Liver (tissue), 9 donors: ENCODE results near the gene SMOC2. TPM values are rescaled to one million over a fixed set of nuclear protein-coding genes. Genes with fewer than 3 reads are reported as not detected.

Source experiments
- DNase-seq: peaks from one replicate; pipeline ENCODE4 v3.0.0-alpha.2; 2017; ENCODE audit warnings: low spot score
- H3K27ac ChIP-seq, 2 donors: one replicate each; pipeline ENCODE4 v1.7.0; 2013; ENCODE audit warnings: inconsistent platforms in 2 of 2, low read length in 2 of 2, control low read depth in 1 of 2, low read depth in 1 of 2, mild to moderate bottlenecking in 1 of 2
- H3K27me3 ChIP-seq, 4 donors: one replicate each; pipeline versions ENCODE4 v1.6.1 to v1.7.0; 2013; ENCODE audit warnings: low read length in 3 of 4, inconsistent platforms in 1 of 4, mild to moderate bottlenecking in 1 of 4, moderate library complexity in 1 of 4; ENCODE audit not compliant: control insufficient read depth in 4 of 4, insufficient read depth in 4 of 4
- H3K36me3 ChIP-seq, 4 donors: one replicate each; pipeline versions ENCODE4 v1.6.1 to v1.7.0; 2013; ENCODE audit warnings: low read length in 3 of 4, mild to moderate bottlenecking in 3 of 4, low read depth in 1 of 4, moderate library complexity in 1 of 4; ENCODE audit not compliant: control insufficient read depth in 4 of 4, insufficient read depth in 3 of 4
- H3K4me1 ChIP-seq, 4 donors: one replicate each; pipeline versions ENCODE4 v1.6.1 to v1.7.0; 2013; ENCODE audit warnings: low read length in 3 of 4, mild to moderate bottlenecking in 3 of 4, moderate library complexity in 1 of 4; ENCODE audit not compliant: control insufficient read depth in 4 of 4, insufficient read depth in 4 of 4
- H3K4me3 ChIP-seq, 3 donors: one replicate each; pipeline versions ENCODE4 v1.6.1 to v1.7.0; 2013; ENCODE audit warnings: low read length in 3 of 3, control low read depth in 1 of 3, low read depth in 1 of 3, mild to moderate bottlenecking in 1 of 3
- H3K9ac ChIP-seq, 2 donors: one replicate each; pipeline ENCODE4 v1.7.0; 2013; ENCODE audit warnings: low read length in 2 of 2, mild to moderate bottlenecking in 2 of 2, moderate library complexity in 2 of 2, control low read depth in 1 of 2, low read depth in 1 of 2
- H3K9me3 ChIP-seq, 4 donors: one replicate each; pipeline versions ENCODE4 v1.6.1 to v1.7.0; 2013; ENCODE audit warnings: low read length in 3 of 4; ENCODE audit not compliant: control insufficient read depth in 4 of 4
- ATF3 ChIP-seq: IDR thresholded peaks from 2 replicates; pipeline ENCODE4 v1.6.1; 2016; ENCODE audit warnings: antibody characterized with exemption
- CTCF ChIP-seq: fragments of 150-350 bp; IDR thresholded peaks from 2 replicates; pipeline ENCODE4 v1.5.1; 2017; ENCODE audit warnings: improper control_type of control experiment, low read depth, low read length; ENCODE audit not compliant: missing input control
- EGR1 ChIP-seq, 2 donors: IDR thresholded peaks; 2 replicates each; pipeline ENCODE4 v1.6.1; 2016 to 2018; ENCODE audit warnings: antibody characterized with exemption in 2 of 2, low read depth in 2 of 2
- FOXA2 ChIP-seq: IDR thresholded peaks from 2 replicates; pipeline ENCODE4 v1.6.1; 2016; ENCODE audit warnings: antibody characterized with exemption
- GABPA ChIP-seq, 2 donors: IDR thresholded peaks in 1 of 2; conservative IDR thresholded peaks in 1 of 2; 2 replicates each; pipeline ENCODE4 v1.6.1; 2016; ENCODE audit warnings: antibody characterized with exemption in 2 of 2, mild to moderate bottlenecking in 1 of 2, moderate library complexity in 1 of 2
- HNF4A ChIP-seq, 2 donors: conservative IDR thresholded peaks; 2 replicates each; pipeline ENCODE4 v1.6.1; 2016; ENCODE audit warnings: antibody characterized with exemption in 2 of 2, mild to moderate bottlenecking in 2 of 2
- HNF4G ChIP-seq: IDR thresholded peaks from 2 replicates; pipeline ENCODE4 v1.6.1; 2016; ENCODE audit warnings: antibody characterized with exemption
- JUND ChIP-seq, 2 donors: IDR thresholded peaks; 2 replicates each; pipeline ENCODE4 v1.6.1; 2016; ENCODE audit warnings: antibody characterized with exemption in 2 of 2
- MAX ChIP-seq: IDR thresholded peaks from 2 replicates; pipeline ENCODE4 v1.6.1; 2016; ENCODE audit warnings: antibody characterized with exemption
- NR2F2 ChIP-seq: IDR thresholded peaks from 2 replicates; pipeline ENCODE4 v1.6.1; 2016; ENCODE audit warnings: antibody characterized with exemption
- RAD21 ChIP-seq, 2 donors: IDR thresholded peaks; 2 replicates each; pipeline ENCODE4 v1.6.1; 2016; ENCODE audit warnings: antibody characterized with exemption in 2 of 2, mild to moderate bottlenecking in 2 of 2
- REST ChIP-seq: IDR thresholded peaks from 2 replicates; pipeline ENCODE4 v1.6.1; 2016; ENCODE audit warnings: antibody characterized with exemption, mild to moderate bottlenecking
- RXRA ChIP-seq, 2 donors: IDR thresholded peaks; 2 replicates each; pipeline ENCODE4 v1.6.1; 2017 to 2018; ENCODE audit warnings: antibody characterized with exemption in 2 of 2, mild to moderate bottlenecking in 1 of 2
- SP1 ChIP-seq: IDR thresholded peaks from 2 replicates; pipeline ENCODE4 v1.6.1; 2018; ENCODE audit warnings: antibody characterized with exemption, mild to moderate bottlenecking
- TAF1 ChIP-seq: conservative IDR thresholded peaks from 2 replicates; pipeline ENCODE4 v1.6.1; 2016; ENCODE audit warnings: antibody characterized with exemption, mild to moderate bottlenecking
- YY1 ChIP-seq: IDR thresholded peaks from 2 replicates; pipeline ENCODE4 v1.6.1; 2016; ENCODE audit warnings: antibody characterized with exemption, mild to moderate bottlenecking
- ZBTB33 ChIP-seq: IDR thresholded peaks from 2 replicates; pipeline ENCODE4 v1.6.1; 2016; ENCODE audit warnings: antibody characterized with exemption
- WGBS: extraction: QIAGEN DNeasy Blood & Tissue Kit; methylation state at CpG from one replicate; pipeline ENCODE4 v1.1.7; 2013; 5-methylcytosine and 5-hydroxymethylcytosine counted together
- polyA plus RNA-seq, 2 donors: library from polyadenylated mRNA; stranded (reverse) in 1 of 2; unstranded in 1 of 2; fragments of 200-250 nt in 1 of 2; fragments of >200 nt in 1 of 2; fragmentation: Nextera tagmentation in 1 of 2; extraction: Ambion mirVana in 1 of 2; gene quantifications; one replicate each; pipeline versions ENCODE4 v1.2.1 to v1.2.3, GENCODE V29; 2013 to 2015
- total RNA-seq, 2 donors: library from RNA; depleted of rRNA; stranded (reverse); fragments of >200 nt; gene quantifications; one replicate each; pipeline ENCODE4 v1.2.3, GENCODE V29; 2014
- donor health status: healthy.
- donor health status: healthy.
- donor health status: healthy.
- donor health status: healthy.
- donor health status: healthy.

The SMOC2 gene
- total and polyA plus RNA-seq, 4 donors, result 0.23 to 1.9 (median 1.1) TPM

GRCh38 chr6:168558686-168559085, 117.7 kb downstream of the SMOC2 start:
- no peaks in the 10 kb centered on the region for H3K36me3 ChIP-seq
- no peak overlapping the region for H3K9ac ChIP-seq
- no peak for DNase-seq
- H3K27me3 ChIP-seq, result peaks cover 0 to 8% (median 0%) of the 10 kb centered on the region in 4 donors
- 94% methylated on average over 20 of the region's 20 CpGs for WGBS
- no peak for TF ChIP-seq NR2F2
- TF ChIP-seq REST, result no peak
- no peak for TF ChIP-seq EGR1 (IDR thresholded peaks at IDR 0.05; ENCODE audit: low read depth in 2 of 2)
- TF ChIP-seq RXRA (IDR thresholded peaks at IDR 0.05), result no peak
- TF ChIP-seq CTCF, result no peak
- TF ChIP-seq ATF3, result no peak
- no peak for TF ChIP-seq YY1
- TF ChIP-seq TAF1, result no peak
- no peak for TF ChIP-seq FOXA2
- TF ChIP-seq HNF4G, result no peak
- TF ChIP-seq RAD21 (IDR thresholded peaks at IDR 0.05), result no peak
- no peak for TF ChIP-seq HNF4A (conservative IDR thresholded peaks at IDR 0.05)
- TF ChIP-seq JUND (IDR thresholded peaks at IDR 0.05), result no peak
- TF ChIP-seq MAX, result no peak
- TF ChIP-seq SP1, result no peak
- TF ChIP-seq ZBTB33, result no peak
- no peak overlapping the region for H3K4me3 ChIP-seq
- H3K4me1 ChIP-seq, result no peaks in the 10 kb centered on the region
- no peaks in the 10 kb centered on the region for H3K9me3 ChIP-seq
- H3K27ac ChIP-seq, result no peak overlapping the region

GRCh38 chr6:168559574-168560098, 118.7 kb downstream of the SMOC2 start:
- no peaks in the 10 kb centered on the region for H3K36me3 ChIP-seq
- peaks cover 0 to 8% (median 0%) of the 10 kb centered on the region in 4 donors for H3K27me3 ChIP-seq
- no peak overlapping the region for H3K27ac ChIP-seq
- no peak for DNase-seq
- 64% methylated on average over 6 of the region's 6 CpGs for WGBS
- H3K9ac ChIP-seq, result no peak overlapping the region
- H3K4me1 ChIP-seq, result no peaks in the 10 kb centered on the region
- no peaks in the 10 kb centered on the region for H3K9me3 ChIP-seq
- no peak overlapping the region for H3K4me3 ChIP-seq
- TF ChIP-seq JUND (IDR thresholded peaks at IDR 0.05), result no peak
- TF ChIP-seq ZBTB33, result no peak
- TF ChIP-seq TAF1, result no peak
- no peak for TF ChIP-seq FOXA2
- TF ChIP-seq NR2F2, result no peak
- no peak for TF ChIP-seq CTCF
- TF ChIP-seq YY1, result no peak
- no peak for TF ChIP-seq RXRA (IDR thresholded peaks at IDR 0.05)
- TF ChIP-seq HNF4G, result no peak
- no peak for TF ChIP-seq GABPA (IDR thresholded peaks at IDR 0.05 in 1 of 2, conservative IDR thresholded peaks at IDR 0.05 in 1 of 2)
- TF ChIP-seq MAX, result no peak
- no peak for TF ChIP-seq ATF3
